GM10847 (cell line): ENCODE measurements around the gene CDCP1.

Source experiments
- POLR2A ChIP-seq: IDR thresholded peaks from 2 replicates; pipeline ENCODE4 v1.6.1; 2011; ENCODE audit not compliant: insufficient read length; ENCODE audit errors: extremely low read depth

CDCP1 gene

DNA sequence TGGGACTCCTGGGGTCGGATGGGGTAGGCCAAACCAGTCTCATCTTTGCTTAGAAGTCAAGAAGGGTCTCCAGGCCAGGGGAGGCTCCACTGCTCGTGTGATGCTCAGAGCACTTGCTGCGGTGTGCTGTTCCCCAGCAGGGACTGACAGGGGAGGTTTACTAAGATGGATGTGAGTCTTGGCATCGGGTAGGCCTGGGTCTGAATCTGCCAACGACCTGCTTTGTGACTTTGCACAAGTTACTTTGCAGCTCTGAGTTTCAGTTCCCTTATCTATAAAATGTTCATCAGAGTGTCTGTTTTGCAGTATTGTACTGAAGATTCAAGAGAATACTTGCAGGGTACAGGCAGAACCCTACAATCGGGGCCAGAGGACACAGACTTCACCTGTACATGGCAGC is 17.3 kb upstream of the CDCP1 start:
- no peak for TF ChIP-seq POLR2A

DNA sequence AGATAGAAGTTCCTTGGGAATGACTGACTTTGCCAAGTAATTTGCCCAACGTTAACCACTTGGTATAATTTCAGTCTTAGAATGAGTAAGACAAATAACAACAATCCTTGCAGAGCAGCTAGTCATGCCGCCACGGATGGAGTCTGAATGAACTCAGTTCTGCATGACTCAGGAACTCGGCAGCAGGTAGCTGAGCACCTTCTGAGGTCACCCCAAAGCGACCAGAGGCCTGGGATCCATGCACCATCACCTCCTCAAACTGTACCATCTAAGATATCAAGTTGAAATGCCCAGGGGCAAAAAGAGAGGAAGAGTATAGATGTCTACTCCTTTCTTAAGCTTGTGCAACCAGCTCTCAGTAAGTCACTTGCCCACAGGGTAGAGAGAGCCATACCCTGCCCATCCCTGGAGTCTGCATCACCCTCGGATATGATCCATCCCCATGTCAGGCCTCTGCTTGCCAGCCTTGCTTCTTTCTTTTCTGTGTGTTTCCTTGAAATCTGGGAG is 8.5 kb upstream of the CDCP1 start:
- no peak for TF ChIP-seq POLR2A

DNA sequence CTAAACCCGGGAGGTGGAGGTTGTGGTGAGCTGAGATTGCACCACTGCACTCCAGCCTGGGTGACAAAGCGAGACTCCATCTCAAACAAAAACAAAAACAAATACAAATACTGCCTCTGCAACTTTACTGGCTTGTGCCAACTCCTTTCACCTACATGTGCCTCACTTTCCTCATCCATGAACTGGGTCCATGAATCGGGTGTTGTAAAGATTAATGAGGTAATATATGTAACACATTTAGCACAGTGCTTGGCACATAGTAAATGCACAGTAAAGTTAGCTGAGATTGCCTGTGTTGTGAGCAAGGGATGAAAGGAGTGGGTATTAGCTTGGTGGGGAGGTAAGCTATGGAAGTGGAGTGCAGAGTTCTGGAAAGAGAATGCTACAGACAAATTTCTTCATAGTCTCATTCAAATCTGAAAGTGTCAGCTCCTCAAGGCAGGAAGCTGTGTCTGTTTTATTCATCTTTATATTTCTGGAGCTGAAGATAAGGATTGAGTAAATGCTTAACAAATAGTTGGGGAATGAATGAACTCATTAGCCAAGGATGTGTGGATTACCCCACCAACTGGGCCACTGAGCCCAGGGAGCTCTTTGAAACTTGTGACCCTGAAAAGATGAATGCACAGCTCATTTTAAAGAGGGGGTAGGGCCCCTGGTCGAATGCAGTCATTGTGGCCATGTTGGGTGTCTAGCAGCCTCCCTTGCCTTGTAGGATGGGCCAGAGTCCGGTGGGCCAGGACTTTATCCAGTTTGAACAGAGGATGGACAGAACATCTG is 7.7 kb upstream of the CDCP1 start:
- TF ChIP-seq POLR2A, result no peak

- no peak for TF ChIP-seq POLR2A
Observed at GRCh38 chr3:45152307-45152706, 6.1 kb upstream of the CDCP1 start.

GRCh38 chr3:45151100-45151499 is 4.9 kb upstream of the CDCP1 start:
- no peak for TF ChIP-seq POLR2A

- no peak for TF ChIP-seq POLR2A
Observed at GRCh38 chr3:45148921-45149320, 2.7 kb upstream of the CDCP1 start.

GRCh38 chr3:45145223-45145622 is 955 bp downstream of the CDCP1 start:
- no peak for TF ChIP-seq POLR2A

DNA sequence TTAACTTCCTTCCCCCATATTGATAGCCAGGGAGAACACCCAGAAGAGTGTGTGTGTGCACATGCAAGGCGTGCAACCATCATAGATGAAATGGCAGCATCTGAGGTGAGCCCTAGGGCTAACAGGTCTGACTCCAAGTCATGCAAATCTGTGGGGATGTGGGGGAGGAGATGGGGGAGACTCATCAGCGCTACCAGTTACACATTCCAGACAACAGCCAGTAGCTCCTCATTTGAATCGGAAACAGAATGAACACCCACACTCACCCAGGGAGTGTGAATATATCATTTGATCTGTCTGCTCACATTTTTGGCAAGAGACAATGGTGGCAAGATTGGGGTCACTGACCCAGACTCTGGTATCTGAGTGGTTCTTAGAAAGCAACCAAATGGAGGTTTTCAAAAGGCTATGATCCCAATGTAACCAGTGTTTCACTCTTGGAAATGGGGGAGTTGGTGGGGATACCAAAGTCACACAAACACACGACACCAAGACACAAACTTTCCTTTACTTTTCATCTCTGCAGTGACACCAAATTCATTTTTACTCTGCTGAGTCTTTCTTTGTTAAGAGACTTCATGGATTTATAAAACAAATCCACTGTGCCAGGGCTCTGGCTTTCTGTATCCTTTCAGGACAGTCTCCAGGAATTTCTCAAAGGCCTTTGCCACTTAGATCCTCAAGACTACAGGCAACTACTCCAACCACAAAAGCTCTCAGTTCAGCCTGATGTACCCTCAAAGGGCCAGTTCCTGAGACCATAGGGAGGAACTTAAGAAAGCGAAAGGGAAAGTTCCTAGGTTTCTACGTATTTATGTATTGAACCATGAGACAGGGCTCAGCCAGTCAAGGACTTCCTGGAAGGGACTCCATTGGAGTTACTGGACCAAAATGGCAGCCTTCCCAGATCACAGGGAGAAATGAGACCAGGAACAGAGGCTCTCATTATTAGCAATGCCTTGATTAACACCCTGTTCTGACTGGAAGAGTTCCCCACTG is 2.2 kb downstream of the CDCP1 start:
- no peak for TF ChIP-seq POLR2A

DNA sequence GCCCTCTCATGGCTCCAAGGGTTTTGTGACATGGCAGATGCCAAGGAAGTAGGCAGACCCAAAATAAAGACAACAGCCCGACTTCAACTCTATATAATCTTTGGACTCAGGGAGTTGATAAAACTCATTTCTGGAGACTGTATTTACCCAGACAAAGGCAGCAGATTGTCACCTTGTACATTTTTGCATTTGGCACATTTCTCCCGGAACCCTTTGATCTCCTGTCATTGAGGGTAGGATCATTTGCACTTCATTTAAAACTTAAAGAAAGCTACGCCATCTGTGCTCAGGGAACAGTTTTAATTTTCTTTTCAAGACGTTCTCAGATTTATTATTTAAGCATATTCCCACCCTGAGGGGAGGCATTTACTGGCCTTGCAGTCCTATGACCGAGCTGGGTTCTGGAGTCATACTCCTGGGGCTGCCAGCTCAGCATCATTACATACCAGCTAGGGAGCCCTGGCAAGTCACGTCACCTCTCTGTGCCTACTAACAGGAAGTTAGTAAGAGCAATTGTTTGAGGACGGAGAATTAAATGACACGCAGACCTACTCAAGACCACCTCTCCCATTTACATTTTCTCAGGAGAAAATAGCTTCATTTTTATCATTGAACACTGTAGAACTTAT is 5.9 kb downstream of the CDCP1 start:
- no peak for TF ChIP-seq POLR2A

DNA sequence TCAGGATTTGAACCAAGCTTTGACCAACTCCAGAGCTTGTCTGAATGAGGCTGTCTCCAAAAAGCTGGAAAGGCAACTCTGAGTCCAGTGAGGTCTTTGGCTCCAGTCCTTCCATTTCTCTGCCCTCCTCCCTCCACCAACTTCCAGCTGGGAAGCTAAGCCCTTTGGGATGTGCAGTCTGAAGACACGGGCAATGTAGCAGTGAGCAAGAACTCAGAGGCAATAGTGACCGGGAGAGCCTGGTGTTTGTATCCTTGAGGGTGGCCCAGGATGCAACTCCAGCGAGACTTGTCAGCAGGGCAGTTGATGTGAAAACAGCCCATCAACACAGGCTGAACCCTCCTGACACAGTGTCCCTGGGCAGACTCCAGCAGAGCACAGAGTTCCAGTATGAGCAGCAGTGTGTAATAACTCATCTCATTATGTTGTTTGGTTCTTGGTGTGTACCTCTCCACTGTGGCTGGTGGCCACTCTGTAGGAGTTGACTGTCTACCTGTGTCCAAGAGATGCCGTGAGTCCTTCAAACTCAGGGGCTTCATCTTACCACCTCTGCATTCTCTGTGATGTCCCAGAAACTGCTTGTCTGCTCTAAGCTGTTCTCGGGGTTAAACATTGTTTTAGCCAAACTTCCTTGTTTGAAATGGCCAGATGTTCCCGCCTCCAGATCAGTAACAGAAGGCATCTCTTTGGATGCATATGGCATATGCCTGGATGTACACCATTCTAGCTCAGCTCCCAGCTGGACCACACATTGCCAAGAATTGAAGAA is 6.6 kb downstream of the CDCP1 start:
- TF ChIP-seq POLR2A, result no peak

- TF ChIP-seq POLR2A, result no peak
Observed at GRCh38 chr3:45137656-45138181, 8.5 kb downstream of the CDCP1 start.

GRCh38 chr3:45135959-45136358 is 10.2 kb downstream of the CDCP1 start:
- no peak for TF ChIP-seq POLR2A

- TF ChIP-seq POLR2A, result no peak
Observed at GRCh38 chr3:45134758-45135521, 11.2 kb downstream of the CDCP1 start.

DNA sequence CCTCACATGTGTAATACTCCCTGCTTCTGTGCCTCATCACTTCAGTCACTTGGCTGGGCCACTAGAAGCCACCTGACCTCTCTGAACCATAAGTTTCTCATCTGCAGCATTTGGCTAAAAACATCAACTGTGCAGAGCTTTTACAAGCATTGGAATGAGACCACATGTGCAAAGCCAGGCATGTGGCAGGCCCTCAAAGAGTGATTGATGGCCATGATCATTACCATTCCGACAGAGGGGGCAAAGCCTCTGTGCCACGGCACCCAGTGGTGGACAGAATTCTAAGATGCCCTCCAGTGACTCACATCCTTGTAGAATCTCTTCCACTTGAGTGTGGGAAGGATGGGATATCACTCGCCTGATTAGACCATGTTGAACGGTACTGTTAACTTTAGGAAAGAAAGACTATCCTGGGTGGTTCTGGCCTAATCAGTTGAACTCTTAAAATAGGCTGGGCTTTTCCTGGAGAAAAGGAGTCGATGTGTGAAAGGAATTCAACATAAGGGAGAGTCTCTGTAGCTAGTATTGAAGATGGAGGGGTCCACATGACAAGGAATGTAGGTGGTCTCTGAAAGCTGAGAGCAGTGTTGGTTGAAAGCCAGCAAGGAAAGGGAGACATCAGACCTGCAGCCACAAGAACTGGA is 13.5 kb downstream of the CDCP1 start:
- no peak for TF ChIP-seq POLR2A

- TF ChIP-seq POLR2A, result no peak
Observed at GRCh38 chr3:45131201-45131600, 15.0 kb downstream of the CDCP1 start.
